Suprapubic skin (tissue), 4 donors: ENCODE results near the gene ID1. TPM values are rescaled to one million over a fixed set of nuclear protein-coding genes. Genes with fewer than 3 reads are reported as not detected.
"Not testable (repeated sequence)": the region's sequence is repeated elsewhere in the genome, so short reads cannot be mapped to it uniquely, and the experiment has no call there.

Experiments used
- DNase-seq, 2 donors: peaks; one replicate each; pipeline ENCODE4 v3.0.0-alpha.2; 2019; ENCODE audit warnings: low spot score in 2 of 2
- H3K27ac ChIP-seq: fragments of 200-600 bp; sonication (generic); one replicate; pipeline ENCODE4 v1.5.1; 2019
- H3K27me3 ChIP-seq: fragments of 200-600 bp; sonication (generic); one replicate; pipeline ENCODE4 v1.5.1; 2019
- H3K36me3 ChIP-seq: fragments of 200-600 bp; sonication (generic); one replicate; pipeline ENCODE4 v1.5.1; 2019
- H3K4me1 ChIP-seq: fragments of 200-600 bp; sonication (generic); one replicate; pipeline ENCODE4 v1.5.1; 2019
- H3K4me3 ChIP-seq: fragments of 200-600 bp; sonication (generic); one replicate; pipeline ENCODE4 v1.5.1; 2019; ENCODE audit warnings: mild to moderate bottlenecking
- H3K9me3 ChIP-seq: fragments of 200-600 bp; sonication (generic); one replicate; pipeline ENCODE4 v1.5.1; 2019
- EP300 ChIP-seq: sonication (generic); formaldehyde crosslinking; IDR thresholded peaks from one replicate; pipeline ENCODE4 v1.6.1; 2017; ENCODE audit warnings: antibody characterized with exemption
- POLR2A ChIP-seq, 2 donors: fragments of 450-650 bp; IDR thresholded peaks; one replicate each; pipeline ENCODE4 v1.6.1; 2017; ENCODE audit warnings: antibody characterized with exemption in 2 of 2, mild to moderate bottlenecking in 2 of 2, moderate library complexity in 2 of 2
- POLR2AphosphoS5 ChIP-seq, 3 donors: sonication (generic); formaldehyde crosslinking; IDR thresholded peaks; one replicate each; pipeline ENCODE4 v1.6.1; 2017; ENCODE audit warnings: antibody characterized with exemption in 3 of 3
- WGBS: methylation state at CpG from one replicate; pipeline ENCODE4 v1.1.5; 2018; 5-methylcytosine and 5-hydroxymethylcytosine counted together
- total RNA-seq, 4 donors: library from RNA; depleted of rRNA; stranded (reverse); fragments of >200 nt; gene quantifications; one replicate each; pipeline ENCODE4 v1.1.0, GENCODE V29; 2016
- TF ChIP-seq, protein P1 (sequence below), 2 donors: fragments of 200-600 bp in 1 of 2; fragments of 450-650 bp in 1 of 2; sonication (generic) in 1 of 2; IDR thresholded peaks; one replicate each; pipeline ENCODE4 v1.5.1; 2016 to 2019; ENCODE audit warnings: antibody characterized with exemption in 2 of 2, mild to moderate bottlenecking in 1 of 2, moderate library complexity in 1 of 2

Gene ID1
- total RNA-seq, 4 donors from 2014 or later = 335 to 766 (median 507) TPM

DNA sequence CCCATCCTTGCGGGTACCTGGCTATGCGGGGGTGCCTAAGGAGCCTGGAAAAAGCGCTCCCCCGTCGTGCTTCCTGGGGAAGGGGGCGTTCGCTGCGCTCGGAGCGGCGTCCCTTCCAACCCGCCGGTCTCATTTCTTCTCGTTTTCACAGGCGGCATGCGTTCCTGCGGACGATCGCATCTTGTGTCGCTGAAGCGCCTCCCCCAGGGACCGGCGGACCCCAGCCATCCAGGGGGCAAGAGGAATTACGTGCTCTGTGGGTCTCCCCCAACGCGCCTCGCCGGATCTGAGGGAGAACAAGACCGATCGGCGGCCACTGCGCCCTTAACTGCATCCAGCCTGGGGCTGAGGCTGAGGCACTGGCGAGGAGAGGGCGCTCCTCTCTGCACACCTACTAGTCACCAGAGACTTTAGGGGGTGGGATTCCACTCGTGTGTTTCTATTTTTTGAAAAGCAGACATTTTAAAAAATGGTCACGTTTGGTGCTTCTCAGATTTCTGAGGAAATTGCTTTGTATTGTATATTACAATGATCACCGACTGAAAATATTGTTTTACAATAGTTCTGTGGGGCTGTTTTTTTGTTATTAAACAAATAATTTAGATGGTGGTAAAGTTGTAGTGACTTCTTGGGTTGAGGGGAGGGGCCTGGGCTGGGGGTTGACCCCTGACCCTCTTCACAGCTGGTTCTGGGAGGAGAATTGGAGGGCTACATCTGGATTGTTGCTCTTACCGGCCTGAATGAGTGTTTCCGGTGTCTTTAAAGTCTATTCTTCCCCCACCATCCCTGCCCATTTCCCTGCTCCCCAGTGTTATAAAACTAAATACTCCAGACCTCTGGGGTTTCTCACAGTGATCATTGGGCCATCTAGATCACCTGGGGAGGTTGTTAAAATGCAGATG is 1.1 kb downstream of the ID1 start:
- WGBS = 4% methylated on average over 34 of the region's 39 CpGs
- H3K9me3 ChIP-seq = no peaks in the 10 kb centered on the region
- H3K27me3 ChIP-seq = no peaks in the 10 kb centered on the region
- no peaks in the 10 kb centered on the region for H3K36me3 ChIP-seq
- peak overlapping the region; percentile 73 for H3K4me3 ChIP-seq
- H3K27ac ChIP-seq = peak overlapping the region; percentile 85
- peak in 1 of 2 donors; percentile 78 for DNase-seq
- TF ChIP-seq POLR2AphosphoS5 (IDR thresholded peaks at IDR 0.05) (no peak), EP300 (no peak)
- H3K4me1 ChIP-seq = peaks cover 71% of the 10 kb centered on the region

GRCh38 chr20:31606804-31607639 is 1.9 kb downstream of the ID1 start:
- Histone ChIP-seq H3K4me1 (peaks cover 80% of the 10 kb centered on the region), H3K9me3 (no peaks in the 10 kb centered on the region)
- WGBS = 44% methylated on average over 3 of the region's 8 CpGs

DNA sequence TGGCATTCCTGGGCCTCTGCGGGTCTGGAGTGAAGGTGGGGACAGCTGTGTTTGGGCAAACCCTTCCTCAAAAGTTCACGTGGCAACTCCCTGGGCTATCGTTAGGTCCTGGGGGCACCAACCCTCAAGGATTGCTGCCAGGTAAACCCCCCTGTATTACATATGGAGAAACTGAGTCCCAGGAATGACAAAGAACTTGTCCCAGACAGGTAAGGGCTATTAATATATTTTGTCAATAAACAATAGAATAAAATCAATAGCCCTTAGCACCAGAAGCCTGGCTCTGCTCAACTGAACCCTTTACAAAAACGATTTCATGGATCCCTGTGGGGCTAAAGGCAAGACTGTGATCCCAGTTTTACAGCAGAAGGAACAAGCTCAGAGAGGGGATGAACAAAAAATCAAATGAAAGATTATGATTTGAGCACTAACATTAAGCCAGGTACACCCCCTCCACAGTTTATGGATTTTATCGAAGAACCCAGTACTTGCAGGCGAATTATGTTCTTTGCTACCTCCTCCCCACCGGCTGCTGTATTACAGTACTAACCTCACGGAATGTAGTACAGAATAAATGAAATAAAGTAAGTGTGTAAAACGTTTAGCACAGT is 2.7 kb downstream of the ID1 start:
- peak overlapping the region; percentile 85 for H3K27ac ChIP-seq
- no peaks in the 10 kb centered on the region for H3K9me3 ChIP-seq
- TF ChIP-seq POLR2AphosphoS5 (IDR thresholded peaks at IDR 0.05) (no peak), POLR2A (IDR thresholded peaks at IDR 0.05) (no peak)
- no peaks in the 10 kb centered on the region for H3K36me3 ChIP-seq
- WGBS = 37% methylated on average over 9 of the region's 9 CpGs
- H3K4me3 ChIP-seq = peak overlapping the region; percentile 73
- no peaks in the 10 kb centered on the region for H3K27me3 ChIP-seq
- peaks cover 82% of the 10 kb centered on the region for H3K4me1 ChIP-seq
- no peak for DNase-seq

More at GRCh38 chr20:31606804-31607639, 1.9 kb downstream of the ID1 start:
- TF ChIP-seq EP300 (no peak), POLR2A (IDR thresholded peaks at IDR 0.05) (no peak), POLR2AphosphoS5 (IDR thresholded peaks at IDR 0.05) (no peak)
- TF ChIP-seq, protein P1, sequence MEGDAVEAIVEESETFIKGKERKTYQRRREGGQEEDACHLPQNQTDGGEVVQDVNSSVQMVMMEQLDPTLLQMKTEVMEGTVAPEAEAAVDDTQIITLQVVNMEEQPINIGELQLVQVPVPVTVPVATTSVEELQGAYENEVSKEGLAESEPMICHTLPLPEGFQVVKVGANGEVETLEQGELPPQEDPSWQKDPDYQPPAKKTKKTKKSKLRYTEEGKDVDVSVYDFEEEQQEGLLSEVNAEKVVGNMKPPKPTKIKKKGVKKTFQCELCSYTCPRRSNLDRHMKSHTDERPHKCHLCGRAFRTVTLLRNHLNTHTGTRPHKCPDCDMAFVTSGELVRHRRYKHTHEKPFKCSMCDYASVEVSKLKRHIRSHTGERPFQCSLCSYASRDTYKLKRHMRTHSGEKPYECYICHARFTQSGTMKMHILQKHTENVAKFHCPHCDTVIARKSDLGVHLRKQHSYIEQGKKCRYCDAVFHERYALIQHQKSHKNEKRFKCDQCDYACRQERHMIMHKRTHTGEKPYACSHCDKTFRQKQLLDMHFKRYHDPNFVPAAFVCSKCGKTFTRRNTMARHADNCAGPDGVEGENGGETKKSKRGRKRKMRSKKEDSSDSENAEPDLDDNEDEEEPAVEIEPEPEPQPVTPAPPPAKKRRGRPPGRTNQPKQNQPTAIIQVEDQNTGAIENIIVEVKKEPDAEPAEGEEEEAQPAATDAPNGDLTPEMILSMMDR (IDR thresholded peaks at IDR 0.05) = no peak
- peak overlapping the region; percentile 73 for H3K4me3 ChIP-seq
- no peaks in the 10 kb centered on the region for H3K27me3 ChIP-seq
- peak overlapping the region; percentile 85 for H3K27ac ChIP-seq
- H3K36me3 ChIP-seq = no peaks in the 10 kb centered on the region
- peak in 1 of 2 donors; percentile 77 for DNase-seq

DNA sequence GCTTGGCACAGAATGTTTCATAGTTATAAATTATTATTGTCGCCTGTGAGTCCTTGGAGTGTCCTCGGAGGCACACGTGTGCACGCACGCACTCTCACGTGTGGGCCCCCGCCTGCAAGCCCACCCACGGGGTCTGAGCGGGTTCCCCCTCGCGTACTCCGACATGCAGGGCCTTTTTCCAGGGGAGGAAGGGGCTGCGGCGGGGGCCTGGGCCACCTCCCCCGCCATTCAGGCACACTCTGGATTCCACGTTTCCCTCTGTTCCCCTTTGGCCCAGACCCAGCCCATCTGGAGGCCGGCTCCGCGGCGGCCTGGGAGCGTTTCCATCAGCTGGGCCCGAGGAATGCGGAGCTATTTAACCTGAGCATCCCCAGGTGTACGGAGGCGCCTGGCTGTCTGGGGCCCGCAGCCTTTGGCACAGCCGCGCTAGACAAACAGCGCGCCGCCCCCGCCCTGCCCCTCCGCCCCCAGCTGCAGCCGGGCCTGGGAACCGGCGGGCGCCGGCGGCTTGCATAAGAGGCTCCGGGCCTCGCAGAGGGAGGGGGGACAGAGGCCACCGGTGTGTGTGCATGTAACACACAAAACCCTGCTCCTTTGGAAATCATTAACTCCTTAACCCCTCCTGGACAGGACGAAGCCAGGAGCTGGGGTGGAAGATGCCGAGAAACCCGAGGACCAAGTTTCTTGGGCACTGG is 3.3 kb downstream of the ID1 start:
- peaks cover 77% of the 10 kb centered on the region for H3K4me1 ChIP-seq
- 15% methylated on average over 11 of the region's 45 CpGs for WGBS
- no peaks in the 10 kb centered on the region for H3K9me3 ChIP-seq
- no peaks in the 10 kb centered on the region for H3K36me3 ChIP-seq
- peak overlapping the region; percentile 73 for H3K4me3 ChIP-seq
- H3K27ac ChIP-seq = peak overlapping the region; percentile 85
- peak; percentile 86 to 88 for DNase-seq
- TF ChIP-seq POLR2AphosphoS5 (IDR thresholded peaks at IDR 0.05) (peak in 2 of 3 donors; percentile 35 to 83), POLR2A (IDR thresholded peaks at IDR 0.05) (no peak)
- no peaks in the 10 kb centered on the region for H3K27me3 ChIP-seq

DNA sequence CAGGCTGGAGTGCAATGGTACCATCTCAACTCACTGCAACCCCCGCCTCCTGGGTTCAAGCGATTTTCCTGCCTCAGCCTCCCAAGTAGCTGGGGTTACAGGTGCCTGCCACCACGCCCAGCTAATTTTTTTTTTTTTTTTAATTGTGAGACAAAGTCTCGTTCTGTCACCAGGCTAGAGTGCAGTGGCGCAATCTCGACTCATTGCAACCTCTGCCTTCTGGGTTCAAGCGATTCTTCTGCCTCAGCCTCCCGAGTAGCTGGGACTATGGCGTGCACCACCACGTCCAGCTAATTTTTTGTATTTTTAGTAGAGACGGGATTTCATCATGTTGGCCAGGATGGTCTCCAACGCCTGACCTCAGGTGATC is 7.2 kb downstream of the ID1 start:
- not testable (repeated sequence) for DNase-seq, H3K27me3 ChIP-seq, H3K27ac ChIP-seq, H3K4me3 ChIP-seq, H3K9me3 ChIP-seq, H3K36me3 ChIP-seq
- peaks cover 49% of the 10 kb centered on the region for H3K4me1 ChIP-seq
- WGBS = 84% methylated on average over 12 of the region's 12 CpGs

DNA sequence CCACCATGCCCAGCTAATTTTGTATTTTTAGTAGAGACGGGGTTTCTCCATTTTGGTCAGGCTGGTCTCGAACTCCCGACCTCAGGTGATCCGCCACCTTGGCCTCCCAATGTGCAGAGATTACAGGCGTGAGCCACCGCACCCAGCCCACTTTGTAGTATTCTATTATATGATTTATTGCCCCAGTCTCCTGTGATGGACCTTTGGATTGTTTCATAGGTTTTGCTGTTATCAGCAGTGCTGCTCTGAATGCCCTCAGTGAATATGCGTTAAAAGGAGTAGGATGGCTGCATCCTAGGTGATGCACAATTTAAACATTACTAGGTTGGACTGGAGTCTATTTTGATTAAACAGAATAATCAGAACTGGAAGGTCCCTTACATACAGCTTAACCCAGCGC is 10.3 kb downstream of the ID1 start:
- Histone ChIP-seq H3K9me3 (no peaks in the 10 kb centered on the region), H3K4me1 (peaks cover 22% of the 10 kb centered on the region), H3K27ac (no peak overlapping the region), H3K27me3 (no peaks in the 10 kb centered on the region), H3K4me3 (no peak overlapping the region), H3K36me3 (no peaks in the 10 kb centered on the region)
- no peak for DNase-seq
- TF ChIP-seq POLR2AphosphoS5 (IDR thresholded peaks at IDR 0.05) = no peak
- TF ChIP-seq, protein P1 (IDR thresholded peaks at IDR 0.05) = no peak
- no peak for TF ChIP-seq POLR2A (IDR thresholded peaks at IDR 0.05)
- TF ChIP-seq EP300 = no peak
- WGBS = 93% methylated on average over 8 of the region's 8 CpGs
